HCT116 (cell line): Measurements from ENCODE around the gene CTIF. TPM values are rescaled to one million over a fixed set of nuclear protein-coding genes. Genes with fewer than 3 reads are reported as not detected.

Experiments used
- ATAC-seq: fragments of 200-7000 bp; cut with Tn5 transposase; 2 replicates; pipeline ENCODE4 v1.9.1; 2020; ENCODE audit warnings: mild to moderate bottlenecking, moderate library complexity
- BruUV-seq: library from RNA; stranded (reverse); fragments of 400-500 nt; replicated peaks from 2 replicates; lab custom pipeline; 2021; lab: Mats Ljungman, UMichigan
- CTCF ChIA-PET: fragments of 300-600 bp; sonication (Branson Sonifier 250); formaldehyde crosslinking; loops from one replicate; lab custom pipeline; 2021; ENCODE audit warnings: antibody characterized with exemption; lab: Charles Lee
- POLR2A ChIA-PET: fragments of 300-600, 350-600 bp; sonication (Branson Sonifier 250); formaldehyde crosslinking; loops from one replicate; lab custom pipeline; 2021; ENCODE audit warnings: antibody characterized with exemption; lab: Charles Lee
- RAD21 ChIA-PET, 2 experiments: fragments of 300-600 bp; sonication (Branson Sonifier 250); formaldehyde crosslinking; loops; one replicate each; lab custom pipeline; 2023; ENCODE audit warnings: low total read pairs in 2 of 2; ENCODE audit not compliant: uncharacterized antibody in 2 of 2, unreplicated experiment in 2 of 2, low non-redundant PET in 1 of 2; lab: Charles Lee
- DNase-seq: peaks from one replicate; pipeline ENCODE4 v3.0.0-alpha.2; 2010; ENCODE audit warnings: low read depth, low spot score
- H2AFZ ChIP-seq: fragments of 200-600 bp; shearing (Covaris generic), sonication (generic); 2 replicates; pipeline ENCODE4 v1.6.1; 2017; ENCODE audit warnings: low read depth, mixed run types, mixed read lengths, antibody characterized with exemption, low read length; ENCODE audit not compliant: poor library complexity, severe bottlenecking
- H3K27ac ChIP-seq: 2 replicates; pipeline ENCODE4 v1.5.1; 2012; ENCODE audit warnings: low read depth, low read length
- H3K27me3 ChIP-seq: fragments of 200-600 bp; sonication (generic); 2 replicates; pipeline ENCODE4 v1.6.1; 2016; ENCODE audit warnings: mixed run types, low read length, mixed read lengths; ENCODE audit not compliant: insufficient read depth
- H3K36me3 ChIP-seq, 2 experiments: fragments of 200-500 bp in 1 of 2; fragments of 200-600 bp in 1 of 2; sonication (Bioruptor generic) in 1 of 2; sonication (generic) in 1 of 2; 2 replicates each; pipeline versions ENCODE4 v1.5.1 to v1.6.1; 2014 to 2016; ENCODE audit warnings: low read length in 2 of 2, inconsistent platforms in 1 of 2, mixed read lengths in 1 of 2, mixed run types in 1 of 2; ENCODE audit not compliant: insufficient read depth in 2 of 2, control insufficient read depth in 1 of 2
- H3K4me1 ChIP-seq, 2 experiments: fragments of 200-600 bp in 1 of 2; sonication (generic) in 1 of 2; 2 replicates each; pipeline versions ENCODE4 v1.5.1 to v1.6.1; 2012 to 2017; ENCODE audit warnings: low read length in 2 of 2, inconsistent platforms in 1 of 2, mild to moderate bottlenecking in 1 of 2, mixed read lengths in 1 of 2, mixed run types in 1 of 2, moderate library complexity in 1 of 2; ENCODE audit not compliant: insufficient read depth in 2 of 2, control insufficient read depth in 1 of 2
- H3K4me2 ChIP-seq: fragments of 200-600 bp; sonication (generic); 2 replicates; pipeline ENCODE4 v1.6.1; 2017; ENCODE audit warnings: mixed run types, low read length, mixed read lengths
- H3K4me3 ChIP-seq, 2 experiments: fragments of 200-600 bp in 1 of 2; sonication (generic) in 1 of 2; replicated peaks in 1 of 2; 2 replicates each; pipeline ENCODE4 v1.5.1; 2011 to 2016; ENCODE audit warnings: low read length in 2 of 2, control low read depth in 1 of 2, low read depth in 1 of 2, mild to moderate bottlenecking in 1 of 2, mixed read lengths in 1 of 2, mixed run types in 1 of 2
- H3K79me2 ChIP-seq: fragments of 200-600 bp; sonication (generic); 2 replicates; pipeline ENCODE4 v1.6.1; 2017; ENCODE audit warnings: mild to moderate bottlenecking, mixed run types, low read length, moderate library complexity, mixed read lengths; ENCODE audit not compliant: insufficient read depth
- H3K9ac ChIP-seq: fragments of 200-600 bp; sonication (generic); 2 replicates; pipeline ENCODE4 v1.6.1; 2016; ENCODE audit warnings: low read length, mixed read lengths
- H3K9me2 ChIP-seq: fragments of 200-600 bp; sonication (generic), shearing (Covaris generic); 2 replicates; pipeline ENCODE4 v1.6.1; 2017; ENCODE audit warnings: mixed run types, mild to moderate bottlenecking, moderate library complexity; ENCODE audit not compliant: insufficient read depth
- H3K9me3 ChIP-seq, 2 experiments: fragments of 200-500 bp in 1 of 2; fragments of 200-600 bp in 1 of 2; sonication (Bioruptor generic) in 1 of 2; sonication (generic) in 1 of 2; 2 replicates each; pipeline ENCODE4 v1.6.1; 2014 to 2017; ENCODE audit warnings: low read length in 2 of 2, mixed read lengths in 2 of 2, inconsistent platforms in 1 of 2, low read depth in 1 of 2, mild to moderate bottlenecking in 1 of 2, mixed run types in 1 of 2, moderate library complexity in 1 of 2; ENCODE audit not compliant: control insufficient read depth in 1 of 2, insufficient read depth in 1 of 2
- H4K20me1 ChIP-seq: fragments of 200-600 bp; sonication (generic), shearing (Covaris generic); 2 replicates; pipeline ENCODE4 v1.6.1; 2017; ENCODE audit warnings: mixed run types, mild to moderate bottlenecking, moderate library complexity; ENCODE audit not compliant: insufficient read depth
- CBX3 ChIP-seq: IDR thresholded peaks from 2 replicates; pipeline ENCODE4 v1.6.1; 2012; ENCODE audit warnings: low read depth
- EGR1 ChIP-seq: IDR thresholded peaks from 2 replicates; pipeline ENCODE4 v1.6.1; 2012; ENCODE audit warnings: low read depth
- ELF1 ChIP-seq: IDR thresholded peaks from 2 replicates; pipeline ENCODE4 v1.6.1; 2012; ENCODE audit warnings: low read depth, borderline replicate concordance
- EZH2phosphoT487 ChIP-seq: fragments of 200-600 bp; IDR thresholded peaks from 2 replicates; pipeline ENCODE4 v1.6.1; 2018; ENCODE audit warnings: antibody characterized with exemption, borderline replicate concordance
- JUND ChIP-seq: IDR thresholded peaks from 2 replicates; pipeline ENCODE4 v1.6.1; 2012
- POLR2AphosphoS5 ChIP-seq: IDR thresholded peaks from 2 replicates; pipeline ENCODE4 v1.6.1; 2011; ENCODE audit warnings: mild to moderate bottlenecking, low read depth, low read length, moderate library complexity
- RAD21 ChIP-seq: IDR thresholded peaks from 2 replicates; pipeline ENCODE4 v1.6.1; 2012; ENCODE audit warnings: low read depth, mild to moderate bottlenecking
- SRF ChIP-seq: IDR thresholded peaks from 2 replicates; pipeline ENCODE4 v1.6.1; 2012; ENCODE audit warnings: low read depth
- TCF7L2 ChIP-seq: IDR thresholded peaks from 2 replicates; pipeline ENCODE4 v1.7.0; 2011; ENCODE audit warnings: borderline replicate concordance, inconsistent platforms; ENCODE audit not compliant: insufficient read depth, insufficient read length; ENCODE audit errors: extremely low read depth
- ZNF274 ChIP-seq: fragments of 200-500 bp; sonication (Bioruptor generic); IDR thresholded peaks from 2 replicates; pipeline ENCODE4 v1.6.1; 2014; ENCODE audit warnings: mild to moderate bottlenecking, low read depth, low read length, inconsistent platforms
- intact Hi-C: fragments of 100-400 bp; cut with micrococcal nuclease; formaldehyde crosslinking; loops from 2 replicates; pipeline ENCODE4 v1.10.0; 2022
- total RNA-seq: library from RNA; stranded (reverse); gene quantifications from one replicate; pipeline ENCODE4 v1.2.1, GENCODE V29; 2021; ENCODE audit not compliant: unreplicated experiment
- TF ChIP-seq, protein P1 (sequence below): IDR thresholded peaks from 2 replicates; pipeline ENCODE4 v1.6.1; 2012
- TF ChIP-seq, protein P2 (sequence below), 3 experiments: fragments of 200-600 bp in 1 of 3; sonication (generic) in 1 of 3; IDR thresholded peaks in 2 of 3; conservative IDR thresholded peaks in 1 of 3; 2 replicates each; pipeline ENCODE4 v1.5.1; 2012 to 2017; ENCODE audit warnings: low read depth in 2 of 3, low read length in 2 of 3, antibody characterized with exemption in 1 of 3, borderline replicate concordance in 1 of 3, control low read depth in 1 of 3, mild to moderate bottlenecking in 1 of 3, mixed read lengths in 1 of 3, mixed run types in 1 of 3, moderate library complexity in 1 of 3; ENCODE audit not compliant: insufficient read depth in 1 of 3
- TF ChIP-seq, protein P3 (sequence below): IDR thresholded peaks from 2 replicates; pipeline ENCODE4 v1.6.1; 2012; ENCODE audit warnings: low read depth

Gene CTIF
- total RNA-seq, 1 experiment from 2014 or later, result 19.7 TPM

DNA sequence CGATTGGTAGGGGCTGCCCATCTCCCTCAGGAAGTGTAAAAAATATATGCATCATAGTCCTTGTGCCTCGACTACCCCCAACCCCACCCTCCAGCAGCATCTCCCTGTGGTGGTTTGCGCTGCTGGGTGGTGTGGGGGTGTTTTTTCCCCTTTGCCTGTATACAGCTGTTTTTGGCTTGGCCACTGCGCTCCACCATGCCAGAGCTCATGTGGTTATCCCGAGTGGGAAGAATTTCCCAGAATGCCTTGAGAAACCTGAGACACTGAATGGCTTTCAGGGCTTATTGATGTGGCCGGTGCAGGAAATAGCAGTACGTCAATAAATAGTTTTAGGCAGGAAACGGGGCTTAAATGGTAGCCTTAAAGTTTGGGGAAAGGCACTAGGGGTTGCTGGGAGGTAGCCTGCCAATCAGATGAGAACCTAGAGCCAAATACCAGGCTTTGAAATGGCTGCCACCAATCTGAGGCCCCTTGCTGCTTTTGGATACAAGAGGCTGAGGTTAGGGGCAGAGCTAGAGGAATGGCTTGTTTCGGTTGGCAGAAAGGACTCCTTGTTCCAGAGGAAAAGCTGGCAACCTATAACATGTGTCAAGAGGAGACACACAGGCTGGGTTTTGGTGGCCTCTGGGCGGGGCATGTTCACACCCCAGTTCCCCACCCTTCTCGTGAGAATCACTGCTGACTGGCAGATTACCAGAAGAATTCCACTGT lies 267.9 kb downstream of the CTIF start:
- no peak overlapping the region for H3K4me3 ChIP-seq
- RAD21 ChIA-PET, result interaction anchor here in 1 of 2 experiments (1.6 kb wide), 1 partner anchor 26 kb away, joined by 3 read pairs; no protein-coding TSS in a partner anchor
- peak overlapping the region; percentile 37 for H2AFZ ChIP-seq
- peak overlapping the region; percentile 18; the same call in 1 of the 2 replicates for H3K27ac ChIP-seq
- no peaks in the 10 kb centered on the region for H3K36me3 ChIP-seq
- no peaks in the 10 kb centered on the region for H3K79me2 ChIP-seq
- H3K4me1 ChIP-seq, result peaks cover 16 to 17% of the 10 kb centered on the region in 2 experiments
- no peaks in the 10 kb centered on the region for H3K9me3 ChIP-seq
- peak overlapping the region; percentile 47 for H3K4me2 ChIP-seq
- H3K9ac ChIP-seq, result no peak overlapping the region
- BruUV-seq, result no TSS peak
- H3K9me2 ChIP-seq, result no peaks in the 10 kb centered on the region; the same call in 1 of the 2 replicates
- H3K27me3 ChIP-seq, result no peaks in the 10 kb centered on the region
- CTCF ChIA-PET, result no interaction called here
- DNase-seq (peak; percentile 12), ATAC-seq (peak; percentile 73)
- peak; percentile 44 for TF ChIP-seq TCF7L2
- TF ChIP-seq JUND, result no peak
- POLR2A ChIA-PET, result no interaction called here
- intact Hi-C loops, result no loop called here
- H4K20me1 ChIP-seq, result no peaks in the 10 kb centered on the region

DNA sequence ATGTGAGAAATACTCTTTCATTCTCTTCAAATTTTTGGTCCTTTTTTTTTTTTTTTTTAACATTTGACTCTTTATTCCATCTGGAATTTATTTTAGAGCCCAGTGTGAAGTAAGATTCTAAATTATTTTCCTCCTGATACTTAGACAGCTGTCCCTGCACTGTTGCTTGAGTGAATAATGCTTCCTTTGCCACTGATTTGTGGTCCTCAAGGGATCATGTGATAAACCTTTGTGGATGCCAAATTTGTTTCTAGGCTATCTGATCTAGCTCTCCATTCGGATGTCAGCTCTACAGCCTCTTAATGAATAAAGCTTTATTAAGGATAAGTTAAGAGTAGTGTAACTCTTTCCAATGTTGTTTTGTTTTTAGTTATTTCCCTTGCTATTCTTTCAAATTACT lies 269.6 kb downstream of the CTIF start:
- H3K4me3 ChIP-seq, result no peak overlapping the region
- no peak for ATAC-seq
- H3K4me2 ChIP-seq, result no peak overlapping the region
- no peaks in the 10 kb centered on the region for H3K27me3 ChIP-seq
- no peak overlapping the region for H2AFZ ChIP-seq
- CTCF ChIA-PET, result no interaction called here
- DNase-seq, result no peak
- H4K20me1 ChIP-seq, result no peaks in the 10 kb centered on the region
- no peaks in the 10 kb centered on the region; the same call in 1 of the 2 replicates for H3K9me2 ChIP-seq
- no peak overlapping the region for H3K9ac ChIP-seq
- H3K4me1 ChIP-seq, result peaks cover 15 to 16% of the 10 kb centered on the region in 2 experiments
- H3K79me2 ChIP-seq, result no peaks in the 10 kb centered on the region
- no TSS peak for BruUV-seq
- TF ChIP-seq SRF (no peak), CBX3 (no peak), TCF7L2 (no peak), EGR1 (no peak), ELF1 (no peak), POLR2AphosphoS5 (no peak), ZNF274 (no peak), RAD21 (no peak), EZH2phosphoT487 (no peak)
- TF ChIP-seq, protein P1, sequence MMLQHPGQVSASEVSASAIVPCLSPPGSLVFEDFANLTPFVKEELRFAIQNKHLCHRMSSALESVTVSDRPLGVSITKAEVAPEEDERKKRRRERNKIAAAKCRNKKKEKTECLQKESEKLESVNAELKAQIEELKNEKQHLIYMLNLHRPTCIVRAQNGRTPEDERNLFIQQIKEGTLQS, result no peak
- TF ChIP-seq, protein P2, sequence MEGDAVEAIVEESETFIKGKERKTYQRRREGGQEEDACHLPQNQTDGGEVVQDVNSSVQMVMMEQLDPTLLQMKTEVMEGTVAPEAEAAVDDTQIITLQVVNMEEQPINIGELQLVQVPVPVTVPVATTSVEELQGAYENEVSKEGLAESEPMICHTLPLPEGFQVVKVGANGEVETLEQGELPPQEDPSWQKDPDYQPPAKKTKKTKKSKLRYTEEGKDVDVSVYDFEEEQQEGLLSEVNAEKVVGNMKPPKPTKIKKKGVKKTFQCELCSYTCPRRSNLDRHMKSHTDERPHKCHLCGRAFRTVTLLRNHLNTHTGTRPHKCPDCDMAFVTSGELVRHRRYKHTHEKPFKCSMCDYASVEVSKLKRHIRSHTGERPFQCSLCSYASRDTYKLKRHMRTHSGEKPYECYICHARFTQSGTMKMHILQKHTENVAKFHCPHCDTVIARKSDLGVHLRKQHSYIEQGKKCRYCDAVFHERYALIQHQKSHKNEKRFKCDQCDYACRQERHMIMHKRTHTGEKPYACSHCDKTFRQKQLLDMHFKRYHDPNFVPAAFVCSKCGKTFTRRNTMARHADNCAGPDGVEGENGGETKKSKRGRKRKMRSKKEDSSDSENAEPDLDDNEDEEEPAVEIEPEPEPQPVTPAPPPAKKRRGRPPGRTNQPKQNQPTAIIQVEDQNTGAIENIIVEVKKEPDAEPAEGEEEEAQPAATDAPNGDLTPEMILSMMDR (IDR thresholded peaks at IDR 0.05 in 2 of 3, conservative IDR thresholded peaks at IDR 0.05 in 1 of 3; ENCODE audit: borderline replicate concordance in 1 of 3, insufficient read depth in 1 of 3, low read depth in 2 of 3, low read length in 2 of 3), result no peak
- TF ChIP-seq, protein P3, sequence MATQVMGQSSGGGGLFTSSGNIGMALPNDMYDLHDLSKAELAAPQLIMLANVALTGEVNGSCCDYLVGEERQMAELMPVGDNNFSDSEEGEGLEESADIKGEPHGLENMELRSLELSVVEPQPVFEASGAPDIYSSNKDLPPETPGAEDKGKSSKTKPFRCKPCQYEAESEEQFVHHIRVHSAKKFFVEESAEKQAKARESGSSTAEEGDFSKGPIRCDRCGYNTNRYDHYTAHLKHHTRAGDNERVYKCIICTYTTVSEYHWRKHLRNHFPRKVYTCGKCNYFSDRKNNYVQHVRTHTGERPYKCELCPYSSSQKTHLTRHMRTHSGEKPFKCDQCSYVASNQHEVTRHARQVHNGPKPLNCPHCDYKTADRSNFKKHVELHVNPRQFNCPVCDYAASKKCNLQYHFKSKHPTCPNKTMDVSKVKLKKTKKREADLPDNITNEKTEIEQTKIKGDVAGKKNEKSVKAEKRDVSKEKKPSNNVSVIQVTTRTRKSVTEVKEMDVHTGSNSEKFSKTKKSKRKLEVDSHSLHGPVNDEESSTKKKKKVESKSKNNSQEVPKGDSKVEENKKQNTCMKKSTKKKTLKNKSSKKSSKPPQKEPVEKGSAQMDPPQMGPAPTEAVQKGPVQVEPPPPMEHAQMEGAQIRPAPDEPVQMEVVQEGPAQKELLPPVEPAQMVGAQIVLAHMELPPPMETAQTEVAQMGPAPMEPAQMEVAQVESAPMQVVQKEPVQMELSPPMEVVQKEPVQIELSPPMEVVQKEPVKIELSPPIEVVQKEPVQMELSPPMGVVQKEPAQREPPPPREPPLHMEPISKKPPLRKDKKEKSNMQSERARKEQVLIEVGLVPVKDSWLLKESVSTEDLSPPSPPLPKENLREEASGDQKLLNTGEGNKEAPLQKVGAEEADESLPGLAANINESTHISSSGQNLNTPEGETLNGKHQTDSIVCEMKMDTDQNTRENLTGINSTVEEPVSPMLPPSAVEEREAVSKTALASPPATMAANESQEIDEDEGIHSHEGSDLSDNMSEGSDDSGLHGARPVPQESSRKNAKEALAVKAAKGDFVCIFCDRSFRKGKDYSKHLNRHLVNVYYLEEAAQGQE, result no peak
- RAD21 ChIA-PET, result no interaction called here
- no peaks in the 10 kb centered on the region for H3K9me3 ChIP-seq
- POLR2A ChIA-PET, result no interaction called here
- H3K27ac ChIP-seq, result no peak overlapping the region
- no peaks in the 10 kb centered on the region for H3K36me3 ChIP-seq
- intact Hi-C loops, result no loop called here
